HCT116 (cell line): ENCODE results near the gene PKP2. TPM values are rescaled to one million over a fixed set of nuclear protein-coding genes. Genes with fewer than 3 reads are reported as not detected.

Source experiments
- ATAC-seq: fragments of 200-7000 bp; cut with Tn5 transposase; 2 replicates; pipeline ENCODE4 v1.9.1; 2020; ENCODE audit warnings: mild to moderate bottlenecking, moderate library complexity
- BruUV-seq: library from RNA; stranded (reverse); fragments of 400-500 nt; replicated peaks from 2 replicates; lab custom pipeline; 2021; lab: Mats Ljungman, UMichigan
- CTCF ChIA-PET: fragments of 300-600 bp; sonication (Branson Sonifier 250); formaldehyde crosslinking; loops from one replicate; lab custom pipeline; 2021; ENCODE audit warnings: antibody characterized with exemption; lab: Charles Lee
- POLR2A ChIA-PET: fragments of 300-600, 350-600 bp; sonication (Branson Sonifier 250); formaldehyde crosslinking; loops from one replicate; lab custom pipeline; 2021; ENCODE audit warnings: antibody characterized with exemption; lab: Charles Lee
- RAD21 ChIA-PET, 2 experiments: fragments of 300-600 bp; sonication (Branson Sonifier 250); formaldehyde crosslinking; loops; one replicate each; lab custom pipeline; 2023; ENCODE audit warnings: low total read pairs in 2 of 2; ENCODE audit not compliant: uncharacterized antibody in 2 of 2, unreplicated experiment in 2 of 2, low non-redundant PET in 1 of 2; lab: Charles Lee
- DNase-seq: peaks from one replicate; pipeline ENCODE4 v3.0.0-alpha.2; 2010; ENCODE audit warnings: low read depth, low spot score
- H2AFZ ChIP-seq: fragments of 200-600 bp; shearing (Covaris generic), sonication (generic); 2 replicates; pipeline ENCODE4 v1.6.1; 2017; ENCODE audit warnings: low read depth, mixed run types, mixed read lengths, antibody characterized with exemption, low read length; ENCODE audit not compliant: poor library complexity, severe bottlenecking
- H3K27ac ChIP-seq: 2 replicates; pipeline ENCODE4 v1.5.1; 2012; ENCODE audit warnings: low read depth, low read length
- H3K27me3 ChIP-seq: fragments of 200-600 bp; sonication (generic); 2 replicates; pipeline ENCODE4 v1.6.1; 2016; ENCODE audit warnings: mixed run types, low read length, mixed read lengths; ENCODE audit not compliant: insufficient read depth
- H3K36me3 ChIP-seq, 2 experiments: fragments of 200-500 bp in 1 of 2; fragments of 200-600 bp in 1 of 2; sonication (Bioruptor generic) in 1 of 2; sonication (generic) in 1 of 2; 2 replicates each; pipeline versions ENCODE4 v1.5.1 to v1.6.1; 2014 to 2016; ENCODE audit warnings: low read length in 2 of 2, inconsistent platforms in 1 of 2, mixed read lengths in 1 of 2, mixed run types in 1 of 2; ENCODE audit not compliant: insufficient read depth in 2 of 2, control insufficient read depth in 1 of 2
- H3K4me1 ChIP-seq, 2 experiments: fragments of 200-600 bp in 1 of 2; sonication (generic) in 1 of 2; 2 replicates each; pipeline versions ENCODE4 v1.5.1 to v1.6.1; 2012 to 2017; ENCODE audit warnings: low read length in 2 of 2, inconsistent platforms in 1 of 2, mild to moderate bottlenecking in 1 of 2, mixed read lengths in 1 of 2, mixed run types in 1 of 2, moderate library complexity in 1 of 2; ENCODE audit not compliant: insufficient read depth in 2 of 2, control insufficient read depth in 1 of 2
- H3K4me2 ChIP-seq: fragments of 200-600 bp; sonication (generic); 2 replicates; pipeline ENCODE4 v1.6.1; 2017; ENCODE audit warnings: mixed run types, low read length, mixed read lengths
- H3K4me3 ChIP-seq, 2 experiments: fragments of 200-600 bp in 1 of 2; sonication (generic) in 1 of 2; replicated peaks in 1 of 2; 2 replicates each; pipeline ENCODE4 v1.5.1; 2011 to 2016; ENCODE audit warnings: low read length in 2 of 2, control low read depth in 1 of 2, low read depth in 1 of 2, mild to moderate bottlenecking in 1 of 2, mixed read lengths in 1 of 2, mixed run types in 1 of 2
- H3K79me2 ChIP-seq: fragments of 200-600 bp; sonication (generic); 2 replicates; pipeline ENCODE4 v1.6.1; 2017; ENCODE audit warnings: mild to moderate bottlenecking, mixed run types, low read length, moderate library complexity, mixed read lengths; ENCODE audit not compliant: insufficient read depth
- H3K9ac ChIP-seq: fragments of 200-600 bp; sonication (generic); 2 replicates; pipeline ENCODE4 v1.6.1; 2016; ENCODE audit warnings: low read length, mixed read lengths
- H3K9me2 ChIP-seq: fragments of 200-600 bp; sonication (generic), shearing (Covaris generic); 2 replicates; pipeline ENCODE4 v1.6.1; 2017; ENCODE audit warnings: mixed run types, mild to moderate bottlenecking, moderate library complexity; ENCODE audit not compliant: insufficient read depth
- H3K9me3 ChIP-seq, 2 experiments: fragments of 200-500 bp in 1 of 2; fragments of 200-600 bp in 1 of 2; sonication (Bioruptor generic) in 1 of 2; sonication (generic) in 1 of 2; 2 replicates each; pipeline ENCODE4 v1.6.1; 2014 to 2017; ENCODE audit warnings: low read length in 2 of 2, mixed read lengths in 2 of 2, inconsistent platforms in 1 of 2, low read depth in 1 of 2, mild to moderate bottlenecking in 1 of 2, mixed run types in 1 of 2, moderate library complexity in 1 of 2; ENCODE audit not compliant: control insufficient read depth in 1 of 2, insufficient read depth in 1 of 2
- H4K20me1 ChIP-seq: fragments of 200-600 bp; sonication (generic), shearing (Covaris generic); 2 replicates; pipeline ENCODE4 v1.6.1; 2017; ENCODE audit warnings: mixed run types, mild to moderate bottlenecking, moderate library complexity; ENCODE audit not compliant: insufficient read depth
- EZH2 ChIP-seq: fragments of 200-600 bp; sonication (generic); IDR thresholded peaks from 2 replicates; pipeline ENCODE4 v1.6.1; 2017; ENCODE audit warnings: antibody characterized with exemption, mixed run types
- RAD21 ChIP-seq: IDR thresholded peaks from 2 replicates; pipeline ENCODE4 v1.6.1; 2012; ENCODE audit warnings: low read depth, mild to moderate bottlenecking
- SP1 ChIP-seq: IDR thresholded peaks from 2 replicates; pipeline ENCODE4 v1.6.1; 2012; ENCODE audit warnings: low read depth
- TCF7L2 ChIP-seq: IDR thresholded peaks from 2 replicates; pipeline ENCODE4 v1.7.0; 2011; ENCODE audit warnings: borderline replicate concordance, inconsistent platforms; ENCODE audit not compliant: insufficient read depth, insufficient read length; ENCODE audit errors: extremely low read depth
- intact Hi-C: fragments of 100-400 bp; cut with micrococcal nuclease; formaldehyde crosslinking; loops from 2 replicates; pipeline ENCODE4 v1.10.0; 2022
- total RNA-seq: library from RNA; stranded (reverse); gene quantifications from one replicate; pipeline ENCODE4 v1.2.1, GENCODE V29; 2021; ENCODE audit not compliant: unreplicated experiment
- TF ChIP-seq, protein P1 (sequence below): IDR thresholded peaks from 2 replicates; pipeline ENCODE4 v1.6.1; 2012; ENCODE audit warnings: low read depth
- TF ChIP-seq, protein P2 (sequence below): IDR thresholded peaks from 2 replicates; pipeline ENCODE4 v1.6.1; 2012
- TF ChIP-seq, protein P3 (sequence below), 3 experiments: fragments of 200-600 bp in 1 of 3; sonication (generic) in 1 of 3; IDR thresholded peaks in 2 of 3; conservative IDR thresholded peaks in 1 of 3; 2 replicates each; pipeline ENCODE4 v1.5.1; 2012 to 2017; ENCODE audit warnings: low read depth in 2 of 3, low read length in 2 of 3, antibody characterized with exemption in 1 of 3, borderline replicate concordance in 1 of 3, control low read depth in 1 of 3, mild to moderate bottlenecking in 1 of 3, mixed read lengths in 1 of 3, mixed run types in 1 of 3, moderate library complexity in 1 of 3; ENCODE audit not compliant: insufficient read depth in 1 of 3

The PKP2 gene
- total RNA-seq, 1 experiment from 2014 or later: 21.5 TPM

DNA sequence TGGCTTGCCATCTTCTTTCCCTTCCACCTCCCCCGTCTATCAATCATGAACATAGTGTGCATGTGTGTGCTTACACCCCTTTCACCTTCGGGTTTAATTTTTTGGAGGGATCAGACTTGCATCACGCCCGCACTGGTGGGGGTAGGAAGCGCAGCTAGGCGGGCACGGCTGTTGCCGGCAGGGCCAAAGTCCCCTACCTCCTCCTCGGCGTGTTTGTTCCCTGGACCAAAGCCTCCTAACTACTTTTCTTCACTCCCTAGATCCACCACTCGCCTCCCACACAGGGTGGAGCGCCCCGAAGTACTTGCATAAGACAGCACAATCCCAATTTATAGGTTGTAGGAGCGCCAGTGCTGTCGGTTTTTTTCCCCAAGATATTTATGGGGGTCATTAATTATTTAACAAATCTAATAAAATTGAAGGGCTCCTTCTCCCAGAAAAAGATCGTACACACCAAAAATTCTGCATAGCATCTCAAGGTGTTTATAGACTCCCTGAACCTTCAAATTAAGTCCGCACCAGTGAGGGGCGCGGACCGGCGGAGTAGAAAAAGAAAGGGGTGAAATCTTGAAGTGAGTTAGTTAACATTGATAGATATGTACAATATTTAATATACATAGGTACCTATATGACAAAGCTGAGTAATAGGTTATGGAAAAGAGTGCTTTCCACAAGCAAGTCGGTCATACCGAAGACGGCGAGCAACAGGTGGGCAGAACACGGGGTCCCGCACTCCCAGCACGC lies 717 bp downstream of the PKP2 start:
- H3K27me3 ChIP-seq: no peaks in the 10 kb centered on the region
- H3K79me2 ChIP-seq: peaks cover 36% of the 10 kb centered on the region; the same call in 1 of the 2 replicates
- H3K9me3 ChIP-seq: no peaks in the 10 kb centered on the region
- ATAC-seq (peak; percentile 31), DNase-seq (no peak)
- TF ChIP-seq RAD21: no peak
- TF ChIP-seq, protein P1, sequence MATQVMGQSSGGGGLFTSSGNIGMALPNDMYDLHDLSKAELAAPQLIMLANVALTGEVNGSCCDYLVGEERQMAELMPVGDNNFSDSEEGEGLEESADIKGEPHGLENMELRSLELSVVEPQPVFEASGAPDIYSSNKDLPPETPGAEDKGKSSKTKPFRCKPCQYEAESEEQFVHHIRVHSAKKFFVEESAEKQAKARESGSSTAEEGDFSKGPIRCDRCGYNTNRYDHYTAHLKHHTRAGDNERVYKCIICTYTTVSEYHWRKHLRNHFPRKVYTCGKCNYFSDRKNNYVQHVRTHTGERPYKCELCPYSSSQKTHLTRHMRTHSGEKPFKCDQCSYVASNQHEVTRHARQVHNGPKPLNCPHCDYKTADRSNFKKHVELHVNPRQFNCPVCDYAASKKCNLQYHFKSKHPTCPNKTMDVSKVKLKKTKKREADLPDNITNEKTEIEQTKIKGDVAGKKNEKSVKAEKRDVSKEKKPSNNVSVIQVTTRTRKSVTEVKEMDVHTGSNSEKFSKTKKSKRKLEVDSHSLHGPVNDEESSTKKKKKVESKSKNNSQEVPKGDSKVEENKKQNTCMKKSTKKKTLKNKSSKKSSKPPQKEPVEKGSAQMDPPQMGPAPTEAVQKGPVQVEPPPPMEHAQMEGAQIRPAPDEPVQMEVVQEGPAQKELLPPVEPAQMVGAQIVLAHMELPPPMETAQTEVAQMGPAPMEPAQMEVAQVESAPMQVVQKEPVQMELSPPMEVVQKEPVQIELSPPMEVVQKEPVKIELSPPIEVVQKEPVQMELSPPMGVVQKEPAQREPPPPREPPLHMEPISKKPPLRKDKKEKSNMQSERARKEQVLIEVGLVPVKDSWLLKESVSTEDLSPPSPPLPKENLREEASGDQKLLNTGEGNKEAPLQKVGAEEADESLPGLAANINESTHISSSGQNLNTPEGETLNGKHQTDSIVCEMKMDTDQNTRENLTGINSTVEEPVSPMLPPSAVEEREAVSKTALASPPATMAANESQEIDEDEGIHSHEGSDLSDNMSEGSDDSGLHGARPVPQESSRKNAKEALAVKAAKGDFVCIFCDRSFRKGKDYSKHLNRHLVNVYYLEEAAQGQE: no peak
- TF ChIP-seq SP1: no peak
- TF ChIP-seq, protein P2, sequence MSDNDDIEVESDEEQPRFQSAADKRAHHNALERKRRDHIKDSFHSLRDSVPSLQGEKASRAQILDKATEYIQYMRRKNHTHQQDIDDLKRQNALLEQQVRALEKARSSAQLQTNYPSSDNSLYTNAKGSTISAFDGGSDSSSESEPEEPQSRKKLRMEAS: peak; percentile 25; the same call in 1 of the 2 replicates
- TF ChIP-seq TCF7L2: no peak
- TF ChIP-seq, protein P3, sequence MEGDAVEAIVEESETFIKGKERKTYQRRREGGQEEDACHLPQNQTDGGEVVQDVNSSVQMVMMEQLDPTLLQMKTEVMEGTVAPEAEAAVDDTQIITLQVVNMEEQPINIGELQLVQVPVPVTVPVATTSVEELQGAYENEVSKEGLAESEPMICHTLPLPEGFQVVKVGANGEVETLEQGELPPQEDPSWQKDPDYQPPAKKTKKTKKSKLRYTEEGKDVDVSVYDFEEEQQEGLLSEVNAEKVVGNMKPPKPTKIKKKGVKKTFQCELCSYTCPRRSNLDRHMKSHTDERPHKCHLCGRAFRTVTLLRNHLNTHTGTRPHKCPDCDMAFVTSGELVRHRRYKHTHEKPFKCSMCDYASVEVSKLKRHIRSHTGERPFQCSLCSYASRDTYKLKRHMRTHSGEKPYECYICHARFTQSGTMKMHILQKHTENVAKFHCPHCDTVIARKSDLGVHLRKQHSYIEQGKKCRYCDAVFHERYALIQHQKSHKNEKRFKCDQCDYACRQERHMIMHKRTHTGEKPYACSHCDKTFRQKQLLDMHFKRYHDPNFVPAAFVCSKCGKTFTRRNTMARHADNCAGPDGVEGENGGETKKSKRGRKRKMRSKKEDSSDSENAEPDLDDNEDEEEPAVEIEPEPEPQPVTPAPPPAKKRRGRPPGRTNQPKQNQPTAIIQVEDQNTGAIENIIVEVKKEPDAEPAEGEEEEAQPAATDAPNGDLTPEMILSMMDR (IDR thresholded peaks at IDR 0.05 in 2 of 3, conservative IDR thresholded peaks at IDR 0.05 in 1 of 3; ENCODE audit: borderline replicate concordance in 1 of 3, insufficient read depth in 1 of 3, low read depth in 2 of 3, low read length in 2 of 3): peak in 2 of 3 experiments; percentile 54 to 62; a peak in 4 of 6 replicates
- no peak for TF ChIP-seq EZH2
- peaks cover 44 to 63% of the 10 kb centered on the region in 2 experiments for H3K4me1 ChIP-seq
- intact Hi-C loops: no loop called here
- H3K4me2 ChIP-seq: peak overlapping the region; percentile 83
- BruUV-seq: TSS peak; percentile 51
- H4K20me1 ChIP-seq: no peaks in the 10 kb centered on the region
- H2AFZ ChIP-seq: peak overlapping the region; percentile 10
- RAD21 ChIA-PET: no interaction called here
- peak overlapping the region; percentile 74 for H3K9ac ChIP-seq
- no peaks in the 10 kb centered on the region for H3K9me2 ChIP-seq
- H3K36me3 ChIP-seq: no peaks in the 10 kb centered on the region
- POLR2A ChIA-PET: interaction anchor here (1.0 kb wide), 2 partner anchors 10 to 140 kb away, joined by 4 to 5 read pairs; partner anchors contain the start of gene YARS2
- CTCF ChIA-PET: interaction anchor here (0.9 to 1.6 kb wide), 3 partner anchors 10 to 140 kb away, joined by 3 to 10 read pairs (median 3); partner anchors contain the start of gene YARS2
- H3K4me3 ChIP-seq: peak overlapping the region; percentile 65 to 68
- H3K27ac ChIP-seq: peak overlapping the region; percentile 43; the same call in 1 of the 2 replicates
